Fibroblast of lung (primary cell): ENCODE measurements around the gene FGFBP2.

Source experiments
- CTCF ChIP-seq, 2 donors: IDR thresholded peaks in 1 of 2; conservative IDR thresholded peaks in 1 of 2; 1 replicate in 1 of 2; 2 replicates in 1 of 2; pipeline ENCODE4 v1.5.1; 2011 to 2012; ENCODE audit warnings: low read length in 2 of 2, control low read depth in 1 of 2, inconsistent platforms in 1 of 2, low read depth in 1 of 2, mild to moderate bottlenecking in 1 of 2
- EZH2 ChIP-seq: IDR thresholded peaks from 2 replicates; pipeline ENCODE4 v1.5.1; 2012; ENCODE audit warnings: low read length, control low read depth, mild to moderate bottlenecking; ENCODE audit errors: missing control alignments

DNA sequence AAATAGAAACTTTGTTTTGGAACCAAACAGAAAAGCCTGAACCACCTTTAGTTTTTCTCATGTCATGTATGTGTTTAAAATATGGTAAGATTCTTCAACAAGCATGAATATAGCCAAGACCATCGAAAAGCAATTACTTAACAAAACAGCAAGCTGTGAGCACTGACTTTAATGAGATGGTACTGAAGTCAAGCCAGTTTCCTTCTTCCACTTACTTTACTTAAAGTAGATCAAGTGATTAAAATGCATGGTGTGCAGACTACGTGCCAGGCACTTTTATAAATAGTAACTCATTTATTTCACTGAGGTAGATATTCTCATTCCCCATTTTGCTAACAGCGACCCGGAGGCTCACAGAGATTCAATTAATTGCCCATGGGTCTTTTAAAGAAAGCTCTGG, 46.2 kb upstream of the FGFBP2 start:
- no peak for TF ChIP-seq CTCF (conservative IDR thresholded peaks at IDR 0.05 in 1 of 2, IDR thresholded peaks at IDR 0.05 in 1 of 2; ENCODE audit: low read depth in 1 of 2, low read length in 2 of 2)
- no peak for TF ChIP-seq EZH2
